K562 (cell line): ENCODE results near the gene MBLAC2. TPM values are rescaled to one million over a fixed set of nuclear protein-coding genes. Genes with fewer than 3 reads are reported as not detected.

Experiments used
- BDP1 ChIP-seq: IDR thresholded peaks from 3 replicates; pipeline ENCODE4 v1.6.1; 2011; ENCODE audit not compliant: insufficient read length, insufficient read depth
- CBX3 ChIP-seq, 2 experiments: IDR thresholded peaks; 1 replicate in 1 of 2; 2 replicates in 1 of 2; pipeline ENCODE4 v1.6.1; 2012; ENCODE audit warnings: inconsistent platforms in 2 of 2, low read length in 2 of 2, borderline replicate concordance in 1 of 2, control low read depth in 1 of 2
- GTF2F1 ChIP-seq: IDR thresholded peaks from 2 replicates; pipeline ENCODE4 v1.6.1; 2011; ENCODE audit warnings: low read depth, low read length, improper control_type of control experiment
- HMG20A ChIP-seq: fragments of 450-650 bp; formaldehyde crosslinking; conservative IDR thresholded peaks from 2 replicates; pipeline ENCODE4 v1.4.0; 2020; ENCODE audit warnings: mild to moderate bottlenecking, mixed read lengths
- JUN ChIP-seq, 2 experiments: sonication (generic) in 1 of 2; formaldehyde crosslinking in 1 of 2; IDR thresholded peaks; 2 replicates each; pipeline versions ENCODE4 v1.6.1 to v1.8.0; 2012 to 2022; ENCODE audit warnings: borderline replicate concordance in 2 of 2, mild to moderate bottlenecking in 2 of 2, improper control_type of control experiment in 1 of 2, low read depth in 1 of 2, low read length in 1 of 2, missing genetic modification reagents in 1 of 2
- KAT7 ChIP-seq: sonication (generic); formaldehyde crosslinking; IDR thresholded peaks from 2 replicates; pipeline ENCODE4 v1.8.0; 2022; ENCODE audit warnings: missing genetic modification reagents, mild to moderate bottlenecking, borderline replicate concordance
- MAFF ChIP-seq: IDR thresholded peaks from 2 replicates; pipeline ENCODE4 v1.6.1; 2012; ENCODE audit warnings: low read length, improper control_type of control experiment
- MECOM ChIP-seq: fragments of 250-450 bp; sonication (Bioruptor Pico); IDR thresholded peaks from 2 replicates; pipeline ENCODE4 v1.8.0; 2022; ENCODE audit warnings: inconsistent platforms
- MNT ChIP-seq, 2 experiments: fragments of 450-650 bp; conservative IDR thresholded peaks; 2 replicates each; pipeline ENCODE4 v1.6.1; 2017; ENCODE audit warnings: mild to moderate bottlenecking in 2 of 2, moderate library complexity in 2 of 2
- NFATC3 ChIP-seq: fragments of 450-650 bp; IDR thresholded peaks from 2 replicates; pipeline ENCODE4 v1.6.1; 2017; ENCODE audit warnings: mild to moderate bottlenecking
- POLR2G ChIP-seq: fragments of 200-400 bp; formaldehyde crosslinking; IDR thresholded peaks from 2 replicates; pipeline ENCODE4 v1.6.1; 2017; ENCODE audit warnings: low read depth, mild to moderate bottlenecking, antibody characterized with exemption, low read length, moderate library complexity
- PTTG1 ChIP-seq: fragments of 450-650 bp; IDR thresholded peaks from 2 replicates; pipeline ENCODE4 v1.6.1; 2016; ENCODE audit warnings: low read depth, mild to moderate bottlenecking, missing genetic modification characterization, missing compliant biosample characterization
- SREBF2 ChIP-seq: sonication (generic); formaldehyde crosslinking; IDR thresholded peaks from 2 replicates; pipeline ENCODE4 v1.4.0; 2020; ENCODE audit warnings: mild to moderate bottlenecking, missing genetic modification reagents
- SRF ChIP-seq, 2 experiments: fragments of 250-450, 450-650 bp in 1 of 2; sonication (Bioruptor Pico) in 1 of 2; sonication (generic) in 1 of 2; formaldehyde crosslinking; IDR thresholded peaks; 2 replicates each; pipeline versions ENCODE4 v1.5.0 to v1.5.1; 2020 to 2022; ENCODE audit warnings: mild to moderate bottlenecking in 1 of 2, missing genetic modification reagents in 1 of 2
- STAT6 ChIP-seq: sonication (generic); formaldehyde crosslinking; IDR thresholded peaks from 2 replicates; pipeline ENCODE4 v1.8.1; 2023; ENCODE audit warnings: mild to moderate bottlenecking, missing genetic modification reagents
- TCFL5 ChIP-seq: fragments of 250-450 bp; sonication (Bioruptor Pico); conservative IDR thresholded peaks from 2 replicates; pipeline ENCODE4 v1.6.1; 2021; ENCODE audit warnings: mild to moderate bottlenecking, moderate library complexity, matching md5 sums
- TRIM24 ChIP-seq, 2 experiments: fragments of 450-650 bp; IDR thresholded peaks; 2 replicates each; pipeline ENCODE4 v1.6.1; 2016
- ZFP30 ChIP-seq: fragments of 250-450 bp; sonication (Bioruptor Pico); IDR thresholded peaks from 2 replicates; pipeline ENCODE4 v1.8.0; 2022; ENCODE audit warnings: moderate library complexity, mild to moderate bottlenecking, inconsistent platforms, borderline replicate concordance
- ZHX1 ChIP-seq: fragments of 150-350 bp; conservative IDR thresholded peaks from 2 replicates; pipeline ENCODE4 v1.6.1; 2014; ENCODE audit warnings: low read length
- polyA plus RNA-seq, 8 experiments: library from polyadenylated mRNA; depleted of rRNA in 4 of 8; stranded (reverse) in 5 of 8; unstranded in 3 of 8; fragments of >200 nt; fragmentation: Nextera tagmentation in 2 of 8; fragmentation: Illumina TruSeq in 1 of 8; extraction: Ambion mirVana in 2 of 8; extraction: Trizol in 1 of 8; gene quantifications; 2 replicates each; pipeline versions ENCODE4 v1.2.1 to v1.2.3, GENCODE V29; 2011 to 2014; ENCODE audit warnings: inconsistent platforms in 1 of 8, missing spikeins in 1 of 8
- total RNA-seq, 7 experiments: library from RNA; depleted of rRNA in 6 of 7; stranded (reverse); fragments of >200 nt in 6 of 7; fragmentation: Illumina TruSeq in 2 of 7; extraction: Trizol in 2 of 7; gene quantifications; 2 replicates each; pipeline versions ENCODE4 v1.2.1 to v1.2.3, GENCODE V29; 2011 to 2021; ENCODE audit warnings: low replicate concordance in 1 of 7

MBLAC2 gene
- total and polyA plus RNA-seq, 9 of the 15 experiments (the other 6 are each of a cell fraction or from before 2014, with no cell fraction given), result 2.4 to 13.1 (median 10.3) TPM

GRCh38 chr5:90474235-90475107, at the start of gene MBLAC2, which contains the start of gene POLR3G (continued):
- TF ChIP-seq MECOM (CRISPR knock-in tag), result no peak
- TF ChIP-seq SRF (CRISPR knock-in tag; IDR thresholded peaks at IDR 0.05), result no peak; a peak in 1 of 4 replicates
- TF ChIP-seq PTTG1 (tag), result no peak
- no peak for TF ChIP-seq SREBF2 (CRISPR knock-in tag)
- TF ChIP-seq KAT7 (CRISPR knock-in tag), result peak; percentile 66; the same call in 1 of the 2 replicates
- no peak for TF ChIP-seq ZHX1
- 0 out of 4 replicates have a peak, but pooled peaks of 1 of the 2 experiments have one; percentile 66 for TF ChIP-seq TRIM24 (IDR thresholded peaks at IDR 0.05)
- TF ChIP-seq CBX3 (IDR thresholded peaks at IDR 0.05; ENCODE audit: borderline replicate concordance in 1 of 2, low read length in 2 of 2), result peak in 1 of 2 experiments; percentile 7; a peak in 1 of 3 replicates
- no peak for TF ChIP-seq JUN (IDR thresholded peaks at IDR 0.05; ENCODE audit: borderline replicate concordance, low read depth, low read length)
- no peak for TF ChIP-seq JUN (CRISPR knock-in tag; IDR thresholded peaks at IDR 0.05; ENCODE audit: borderline replicate concordance)
- TF ChIP-seq GTF2F1, result no peak; the same call in 1 of the 2 replicates
- no peak for TF ChIP-seq HMG20A (CRISPR knock-in tag)
- TF ChIP-seq BDP1, result no peak
- no peak for TF ChIP-seq NFATC3
- TF ChIP-seq TCFL5, result no peak
- TF ChIP-seq MAFF, result no peak
- TF ChIP-seq POLR2G, result peak; percentile 95
- peak; percentile 71 to 90 for TF ChIP-seq MNT (conservative IDR thresholded peaks at IDR 0.05)
- TF ChIP-seq STAT6 (CRISPR knock-in tag), result no peak
- no peak for TF ChIP-seq ZFP30 (CRISPR knock-in tag)
